ENCODE data around the gene KIF7.

Gene KIF7

DNA sequence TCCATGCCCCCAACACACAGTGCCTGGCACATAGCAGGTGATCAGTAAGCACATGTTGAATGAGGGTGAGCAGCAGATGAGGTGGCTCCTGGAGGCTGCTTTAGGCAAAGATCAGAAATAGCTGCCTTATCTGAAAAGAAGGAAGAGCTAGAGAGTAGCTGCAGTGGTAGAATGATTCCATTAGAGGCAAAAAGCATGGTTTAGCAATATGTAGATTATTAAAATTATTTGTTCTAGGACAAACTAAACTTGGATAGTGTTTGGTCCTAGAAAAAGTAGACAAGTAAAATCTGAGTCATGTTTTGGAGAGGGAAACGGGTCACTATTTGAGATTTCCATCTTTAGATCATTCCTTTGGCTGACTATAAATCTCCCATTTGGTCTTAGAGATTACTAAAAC, 32.1 kb downstream of the KIF7 start:
- TF ChIP-seq Cebpa-rat (IDR thresholded peaks at IDR 0.05), result no peak
- peaks cover 0 to 43% (median 17%) of the 10 kb centered on the region in 11 experiments; a peak in 9 of 22 replicates for H4K20me1 ChIP-seq
- no peak overlapping the region for H3K27ac ChIP-seq
- no peaks in the 10 kb centered on the region for H3K27me3 ChIP-seq
- no peak overlapping the region for H3K4me2 ChIP-seq
- H3K36me3 ChIP-seq, result peaks cover 44 to 100% (median 100%) of the 10 kb centered on the region in 11 experiments
- H3K4me3 ChIP-seq, result no peak overlapping the region
- peaks cover 0 to 17% (median 5%) of the 10 kb centered on the region in 10 experiments; a peak in 12 of 20 replicates for H3K4me1 ChIP-seq
- H3K9me3 ChIP-seq (replicated peaks in 1 of 11), result 0 out of 22 replicates have a peak, but pooled peaks cover 0 to under 1% (median 0%) of the 10 kb centered on the region in 11 experiments
- no peak overlapping the region for H3K9ac ChIP-seq

DNA sequence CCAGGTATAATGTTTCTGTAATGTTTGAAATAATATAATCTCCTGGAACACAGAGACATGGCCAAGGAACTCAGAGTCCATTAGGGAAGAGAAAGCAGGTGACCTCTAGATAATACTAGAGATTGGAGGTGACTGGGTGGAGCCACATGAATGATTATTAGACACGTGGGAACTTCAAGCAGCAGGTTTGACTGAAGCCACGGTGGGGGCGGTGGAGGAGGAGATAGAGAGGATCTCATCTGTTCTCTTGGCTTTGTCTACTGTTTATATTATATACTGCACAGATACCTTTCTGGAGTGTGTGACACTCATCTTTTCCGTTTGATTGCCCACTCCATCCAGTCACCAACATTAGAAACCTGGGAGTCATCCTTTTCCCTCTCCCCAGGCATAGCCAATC, 33.7 kb downstream of the KIF7 start:
- Histone ChIP-seq H3K9ac (no peak overlapping the region), H3K4me3 (no peak overlapping the region), H3K36me3 (peaks cover 37 to 100% (median 100%) of the 10 kb centered on the region in 11 experiments), H4K20me1 (peaks cover 0 to 35% (median 11%) of the 10 kb centered on the region in 11 experiments; a peak in 8 of 22 replicates), H3K4me1 (peaks cover 0 to under 1% (median 0%) of the 10 kb centered on the region in 10 experiments; a peak in 1 of 20 replicates), H3K4me2 (no peak overlapping the region), H3K27me3 (no peaks in the 10 kb centered on the region), H3K27ac (no peak overlapping the region), H3K9me3 (replicated peaks in 1 of 11) (no peaks in the 10 kb centered on the region)
- TF ChIP-seq Cebpa-rat (IDR thresholded peaks at IDR 0.05), result no peak

DNA sequence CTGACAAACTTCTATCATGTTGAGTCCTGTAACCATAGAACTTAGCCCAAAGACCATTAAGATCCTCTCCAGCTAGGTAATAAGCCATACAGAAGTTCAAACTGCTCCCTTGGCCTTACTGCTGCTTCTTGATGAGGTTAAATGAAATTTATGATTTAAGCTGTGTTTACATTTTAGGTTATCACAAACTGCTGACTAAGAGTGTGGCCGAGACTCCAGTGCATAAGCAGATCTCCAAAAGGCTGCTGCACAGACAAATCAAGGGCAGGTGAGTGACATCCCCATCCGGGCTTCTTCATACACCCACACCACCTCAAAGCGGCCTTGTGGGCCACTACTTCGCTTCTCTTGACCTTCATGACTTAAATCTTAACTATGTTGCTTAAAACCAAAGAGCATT, 39.0 kb downstream of the KIF7 start:
- no peak overlapping the region for H3K27ac ChIP-seq
- no peak overlapping the region for H3K9ac ChIP-seq
- no peak overlapping the region for H3K4me2 ChIP-seq
- peaks cover 0 to 9% (median 0%) of the 10 kb centered on the region in 11 experiments; a peak in 3 of 22 replicates for H4K20me1 ChIP-seq
- no peak for TF ChIP-seq Cebpa-rat (IDR thresholded peaks at IDR 0.05)
- no peaks in the 10 kb centered on the region for H3K27me3 ChIP-seq
- H3K4me3 ChIP-seq, result no peak overlapping the region
- peaks cover 17 to 24% (median 22%) of the 10 kb centered on the region in 11 experiments for H3K9me3 ChIP-seq (replicated peaks in 1 of 11)
- H3K4me1 ChIP-seq, result peaks cover 0 to 5% (median 0%) of the 10 kb centered on the region in 10 experiments; a peak in 3 of 20 replicates
- peaks cover 26 to 100% (median 99%) of the 10 kb centered on the region in 11 experiments; a peak in 21 of 22 replicates for H3K36me3 ChIP-seq

DNA sequence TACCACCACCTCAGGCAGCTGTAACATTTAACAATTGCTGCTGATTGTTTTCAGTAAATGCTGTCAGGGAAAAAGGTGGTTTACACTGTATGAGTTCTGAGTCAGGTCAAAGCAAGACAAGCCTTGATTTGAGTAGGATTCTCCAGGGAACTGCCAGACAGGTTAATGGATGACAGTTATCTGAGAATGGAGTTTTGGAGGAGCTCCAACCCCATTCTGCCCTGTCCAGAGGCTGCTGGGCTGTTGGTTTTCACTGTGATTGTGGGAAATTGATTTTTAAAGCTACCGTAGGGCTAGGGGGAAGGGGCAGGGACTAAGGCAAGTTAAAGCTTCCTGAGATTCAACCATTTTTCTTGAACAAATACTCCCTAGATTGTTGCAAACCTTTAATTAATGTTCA, 40.1 kb downstream of the KIF7 start:
- H3K36me3 ChIP-seq, result peaks cover 28 to 100% (median 99%) of the 10 kb centered on the region in 11 experiments; a peak in 21 of 22 replicates

DNA sequence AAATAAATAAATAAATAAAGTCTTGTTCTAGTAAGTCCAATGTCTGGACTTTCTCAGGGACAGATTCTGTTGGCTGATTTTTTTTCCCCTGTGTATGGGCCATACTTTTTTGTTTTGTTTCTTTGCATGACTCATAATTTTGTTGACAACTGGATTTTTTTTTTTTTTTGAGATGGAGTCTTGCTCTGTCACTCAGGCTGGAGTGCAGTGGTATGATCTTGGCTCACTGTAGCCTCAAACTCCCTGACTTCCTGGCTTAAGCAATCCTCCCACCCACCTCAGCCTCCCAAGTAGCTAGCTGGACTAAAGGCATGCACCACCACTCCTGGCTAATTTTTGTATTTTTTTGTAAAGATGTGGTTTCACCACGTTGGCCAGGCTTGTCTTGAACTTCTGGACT, 41.1 kb downstream of the KIF7 start:
- Histone ChIP-seq H3K4me2 (0 out of 22 replicates have a peak overlapping the region, but pooled peaks of 1 of the 11 experiments have one; percentile 3), H4K20me1 (peaks cover 0 to 9% (median 0%) of the 10 kb centered on the region in 11 experiments; a peak in 2 of 22 replicates), H3K27me3 (no peaks in the 10 kb centered on the region), H3K27ac (peak overlapping the region in 1 of 11 experiments; percentile 11; a peak in 4 of 22 replicates), H3K36me3 (peaks cover 24 to 100% (median 99%) of the 10 kb centered on the region in 11 experiments; a peak in 21 of 22 replicates), H3K9ac (no peak overlapping the region), H3K9me3 (replicated peaks in 1 of 11) (peaks cover 17 to 31% (median 27%) of the 10 kb centered on the region in 11 experiments), H3K4me1 (peaks cover 0 to 5% (median 0%) of the 10 kb centered on the region in 10 experiments; a peak in 3 of 20 replicates), H3K4me3 (no peak overlapping the region)
- TF ChIP-seq Cebpa-rat (IDR thresholded peaks at IDR 0.05), result no peak

More for the DNA sequence above, 40.1 kb downstream of the KIF7 start:
- no peak overlapping the region; a peak in 1 of 22 replicates for H3K27ac ChIP-seq
- no peak overlapping the region for H3K4me3 ChIP-seq
- no peak overlapping the region for H3K4me2 ChIP-seq
- H3K4me1 ChIP-seq, result peaks cover 0 to 5% (median 0%) of the 10 kb centered on the region in 10 experiments; a peak in 3 of 20 replicates
- H3K9me3 ChIP-seq (replicated peaks in 1 of 11), result peaks cover 17 to 31% (median 27%) of the 10 kb centered on the region in 11 experiments
- peaks cover 0 to 9% (median 0%) of the 10 kb centered on the region in 11 experiments; a peak in 3 of 22 replicates for H4K20me1 ChIP-seq
- TF ChIP-seq Cebpa-rat (IDR thresholded peaks at IDR 0.05), result no peak
- H3K9ac ChIP-seq, result no peak overlapping the region
- no peaks in the 10 kb centered on the region for H3K27me3 ChIP-seq

DNA sequence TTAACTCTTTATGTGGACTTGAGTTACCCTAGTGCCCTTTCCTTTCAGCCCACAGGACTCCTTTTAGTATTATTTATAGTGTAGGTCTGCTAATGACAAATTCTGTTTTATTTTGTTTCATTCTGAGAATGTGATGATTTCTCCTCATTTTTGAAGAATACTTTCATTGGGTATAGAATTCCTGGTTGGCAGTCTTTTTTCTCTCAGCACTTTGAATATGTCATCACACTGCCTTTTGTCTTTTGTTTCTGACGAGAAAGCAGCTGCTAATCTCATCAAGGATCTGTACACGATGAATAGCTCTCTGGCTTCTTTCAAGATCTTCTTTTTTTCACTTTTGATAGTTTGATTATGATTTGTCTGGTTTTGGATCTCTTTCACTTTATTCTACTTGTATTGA, 42.2 kb downstream of the KIF7 start:
- peaks cover 17 to 31% (median 27%) of the 10 kb centered on the region in 11 experiments for H3K9me3 ChIP-seq (replicated peaks in 1 of 11)
- no peak overlapping the region for H3K9ac ChIP-seq
- H4K20me1 ChIP-seq, result peaks cover 0 to 9% (median 0%) of the 10 kb centered on the region in 11 experiments; a peak in 2 of 22 replicates
- H3K4me2 ChIP-seq, result no peak overlapping the region
- no peak overlapping the region for H3K4me3 ChIP-seq
- no peak overlapping the region for H3K27ac ChIP-seq
- H3K27me3 ChIP-seq, result no peaks in the 10 kb centered on the region
- TF ChIP-seq Cebpa-rat (IDR thresholded peaks at IDR 0.05), result no peak
- H3K4me1 ChIP-seq, result peaks cover 0 to 5% (median 0%) of the 10 kb centered on the region in 10 experiments; a peak in 3 of 20 replicates
- H3K36me3 ChIP-seq, result peaks cover 24 to 100% (median 99%) of the 10 kb centered on the region in 11 experiments; a peak in 21 of 22 replicates

DNA sequence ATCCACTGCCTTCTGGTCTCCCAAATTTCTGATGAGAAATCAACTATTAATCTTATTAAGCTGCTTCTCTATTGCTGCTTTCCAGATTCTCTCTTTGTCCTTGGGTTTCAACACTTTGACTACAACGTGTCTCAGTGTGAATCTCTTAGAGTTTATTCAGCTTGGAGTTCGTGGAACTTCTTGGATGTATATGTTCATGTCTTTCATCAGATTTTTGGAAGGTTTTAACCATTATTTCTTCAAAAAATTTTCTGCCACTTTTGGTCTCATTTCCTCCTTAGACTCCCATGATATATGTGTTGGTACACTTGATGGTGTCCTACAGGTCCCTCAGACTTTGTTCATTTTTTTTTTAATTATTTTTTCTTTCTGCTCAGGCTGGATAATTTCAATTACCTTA, 44.0 kb downstream of the KIF7 start:
- Histone ChIP-seq H3K27me3 (no peaks in the 10 kb centered on the region), H3K9ac (no peak overlapping the region), H3K9me3 (replicated peaks in 1 of 11) (peaks cover 17 to 31% (median 27%) of the 10 kb centered on the region in 11 experiments), H3K27ac (no peak overlapping the region), H3K36me3 (peaks cover 24 to 100% (median 99%) of the 10 kb centered on the region in 11 experiments; a peak in 21 of 22 replicates), H3K4me1 (peaks cover 0 to 5% (median 0%) of the 10 kb centered on the region in 10 experiments; a peak in 3 of 20 replicates), H4K20me1 (peaks cover 0 to 5% (median 0%) of the 10 kb centered on the region in 11 experiments; a peak in 3 of 22 replicates), H3K4me2 (no peak overlapping the region), H3K4me3 (no peak overlapping the region)
- TF ChIP-seq Cebpa-rat (IDR thresholded peaks at IDR 0.05), result no peak

DNA sequence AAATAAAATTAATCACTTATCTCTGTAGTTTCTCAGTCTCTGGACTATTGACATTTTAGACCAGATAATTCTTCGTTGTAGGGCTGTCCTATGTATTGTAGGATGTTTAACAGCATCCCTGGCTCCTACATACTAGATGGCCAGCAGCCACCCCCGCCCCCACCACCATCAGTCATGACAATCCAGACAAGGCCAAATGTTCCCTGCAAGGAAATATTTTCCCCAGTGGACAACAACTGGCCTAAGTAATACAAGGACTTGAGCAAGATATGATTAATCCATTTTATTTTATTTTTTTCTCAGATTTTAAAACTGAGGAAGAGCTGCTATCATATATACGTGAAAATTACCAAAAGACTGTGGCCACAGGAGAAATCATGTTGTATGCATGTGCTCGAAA, 56.2 kb downstream of the KIF7 start:
- Histone ChIP-seq H3K9ac (no peak overlapping the region), H4K20me1 (no peaks in the 10 kb centered on the region; a peak in 1 of 22 replicates), H3K4me1 (peaks cover 7 to 34% (median 30%) of the 10 kb centered on the region in 10 experiments; a peak in 19 of 20 replicates), H3K9me3 (replicated peaks in 1 of 11) (no peaks in the 10 kb centered on the region), H3K4me3 (no peak overlapping the region), H3K27me3 (no peaks in the 10 kb centered on the region), H3K36me3 (peaks cover 11 to 98% (median 83%) of the 10 kb centered on the region in 11 experiments), H3K4me2 (no peak overlapping the region), H3K27ac (peak overlapping the region in 2 of 11 experiments; percentile 8 to 86; a peak in 2 of 22 replicates)
- TF ChIP-seq Cebpa-rat (IDR thresholded peaks at IDR 0.05), result no peak

DNA sequence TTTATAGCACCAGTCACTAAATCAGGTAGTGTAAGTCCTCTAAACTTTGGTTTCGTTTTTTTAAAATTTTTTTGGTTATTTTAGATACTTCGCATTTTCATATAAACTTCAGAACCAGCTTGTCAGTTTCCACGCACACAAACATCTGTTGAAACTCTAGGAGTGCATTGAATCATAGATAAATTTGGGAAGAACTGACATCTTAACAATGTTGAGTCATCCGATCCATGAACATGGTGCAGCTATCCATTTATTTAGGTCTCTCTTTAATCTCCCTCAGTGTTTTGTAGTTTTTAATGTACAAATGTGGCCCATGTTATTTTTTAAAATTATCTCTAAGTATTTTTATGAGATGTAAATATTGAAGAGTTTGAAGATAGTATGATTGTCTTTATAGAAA, 62.2 kb downstream of the KIF7 start:
- Histone ChIP-seq H3K9ac (no peak overlapping the region), H3K27me3 (no peaks in the 10 kb centered on the region), H3K9me3 (replicated peaks in 1 of 11) (no peaks in the 10 kb centered on the region), H3K4me1 (peaks cover 12 to 40% (median 35%) of the 10 kb centered on the region in 10 experiments; a peak in 19 of 20 replicates), H3K27ac (peak overlapping the region in 1 of 11 experiments; percentile 38; a peak in 1 of 22 replicates), H3K4me2 (no peak overlapping the region), H3K4me3 (no peak overlapping the region), H3K36me3 (peaks cover 0 to 95% (median 81%) of the 10 kb centered on the region in 11 experiments; a peak in 20 of 22 replicates), H4K20me1 (peaks cover 0 to 32% (median 15%) of the 10 kb centered on the region in 11 experiments; a peak in 11 of 22 replicates)
- TF ChIP-seq Cebpa-rat (IDR thresholded peaks at IDR 0.05), result no peak

Data from BLaER1 treated with 17β-estradiol and CSF1 and Interleukin-3, amounts not matched to agents 10 nM and 100 nM (cell line).